AG09309 (cell line): ENCODE results near the gene OLFML2A.

Source experiments
- DNase-seq: peaks from one replicate; pipeline ENCODE4 v3.0.0-alpha.2; 2010; ENCODE audit warnings: low read depth
- H3K4me3 ChIP-seq: 2 replicates; pipeline ENCODE4 v1.5.1; 2011; ENCODE audit warnings: mild to moderate bottlenecking, low read depth, low read length, moderate library complexity; ENCODE audit not compliant: control insufficient read depth
- TF ChIP-seq, protein P1 (sequence below): IDR thresholded peaks from 2 replicates; pipeline ENCODE4 v1.5.1; 2011; ENCODE audit warnings: mild to moderate bottlenecking, low read depth, low read length, inconsistent platforms; ENCODE audit not compliant: insufficient read depth, control insufficient read depth; ENCODE audit errors: missing control alignments

OLFML2A gene

DNA sequence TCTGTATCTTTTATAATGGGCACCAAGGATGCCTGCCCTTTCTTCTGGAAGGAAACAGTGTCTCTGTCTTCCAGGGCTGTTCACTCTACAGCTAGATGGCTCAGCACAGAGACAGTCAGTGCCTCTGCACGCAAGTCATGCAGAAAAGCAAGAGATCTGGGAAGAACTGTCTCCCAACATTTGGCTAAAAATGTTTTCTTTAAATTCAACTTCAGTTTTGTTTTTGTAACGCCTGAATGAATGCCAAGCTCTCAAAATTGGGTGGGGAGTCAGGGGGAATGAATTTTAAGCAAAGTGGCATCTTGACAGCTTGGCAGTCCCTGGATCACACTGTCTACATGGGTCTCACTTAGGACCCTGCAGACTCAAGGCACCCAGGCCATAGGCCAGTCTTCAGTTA is 12.6 kb downstream of the OLFML2A start:
- TF ChIP-seq, protein P1, sequence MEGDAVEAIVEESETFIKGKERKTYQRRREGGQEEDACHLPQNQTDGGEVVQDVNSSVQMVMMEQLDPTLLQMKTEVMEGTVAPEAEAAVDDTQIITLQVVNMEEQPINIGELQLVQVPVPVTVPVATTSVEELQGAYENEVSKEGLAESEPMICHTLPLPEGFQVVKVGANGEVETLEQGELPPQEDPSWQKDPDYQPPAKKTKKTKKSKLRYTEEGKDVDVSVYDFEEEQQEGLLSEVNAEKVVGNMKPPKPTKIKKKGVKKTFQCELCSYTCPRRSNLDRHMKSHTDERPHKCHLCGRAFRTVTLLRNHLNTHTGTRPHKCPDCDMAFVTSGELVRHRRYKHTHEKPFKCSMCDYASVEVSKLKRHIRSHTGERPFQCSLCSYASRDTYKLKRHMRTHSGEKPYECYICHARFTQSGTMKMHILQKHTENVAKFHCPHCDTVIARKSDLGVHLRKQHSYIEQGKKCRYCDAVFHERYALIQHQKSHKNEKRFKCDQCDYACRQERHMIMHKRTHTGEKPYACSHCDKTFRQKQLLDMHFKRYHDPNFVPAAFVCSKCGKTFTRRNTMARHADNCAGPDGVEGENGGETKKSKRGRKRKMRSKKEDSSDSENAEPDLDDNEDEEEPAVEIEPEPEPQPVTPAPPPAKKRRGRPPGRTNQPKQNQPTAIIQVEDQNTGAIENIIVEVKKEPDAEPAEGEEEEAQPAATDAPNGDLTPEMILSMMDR, result no peak
- no peak overlapping the region for H3K4me3 ChIP-seq
- no peak for DNase-seq

DNA sequence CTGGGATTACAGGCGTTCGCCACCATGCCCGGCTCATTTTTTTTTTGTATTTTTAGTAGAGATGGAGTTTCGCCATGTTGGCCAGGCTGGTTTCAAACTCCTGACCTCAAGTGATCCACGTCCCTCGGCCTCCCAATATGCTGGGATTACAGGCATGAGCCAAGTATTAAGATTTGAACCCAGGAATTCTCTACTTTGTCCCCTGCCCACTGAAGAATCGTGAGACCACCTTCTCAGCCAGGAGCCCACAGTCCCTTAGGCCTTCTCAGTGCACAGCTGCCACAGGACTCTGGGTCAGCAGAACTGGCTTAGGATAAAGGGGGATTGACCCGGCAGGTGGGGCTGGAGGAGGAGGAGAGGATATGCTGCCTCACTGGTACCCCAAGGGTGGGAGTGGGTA is 13.4 kb downstream of the OLFML2A start:
- DNase-seq, result no peak
- no peak overlapping the region for H3K4me3 ChIP-seq
- TF ChIP-seq, protein P1, result no peak

DNA sequence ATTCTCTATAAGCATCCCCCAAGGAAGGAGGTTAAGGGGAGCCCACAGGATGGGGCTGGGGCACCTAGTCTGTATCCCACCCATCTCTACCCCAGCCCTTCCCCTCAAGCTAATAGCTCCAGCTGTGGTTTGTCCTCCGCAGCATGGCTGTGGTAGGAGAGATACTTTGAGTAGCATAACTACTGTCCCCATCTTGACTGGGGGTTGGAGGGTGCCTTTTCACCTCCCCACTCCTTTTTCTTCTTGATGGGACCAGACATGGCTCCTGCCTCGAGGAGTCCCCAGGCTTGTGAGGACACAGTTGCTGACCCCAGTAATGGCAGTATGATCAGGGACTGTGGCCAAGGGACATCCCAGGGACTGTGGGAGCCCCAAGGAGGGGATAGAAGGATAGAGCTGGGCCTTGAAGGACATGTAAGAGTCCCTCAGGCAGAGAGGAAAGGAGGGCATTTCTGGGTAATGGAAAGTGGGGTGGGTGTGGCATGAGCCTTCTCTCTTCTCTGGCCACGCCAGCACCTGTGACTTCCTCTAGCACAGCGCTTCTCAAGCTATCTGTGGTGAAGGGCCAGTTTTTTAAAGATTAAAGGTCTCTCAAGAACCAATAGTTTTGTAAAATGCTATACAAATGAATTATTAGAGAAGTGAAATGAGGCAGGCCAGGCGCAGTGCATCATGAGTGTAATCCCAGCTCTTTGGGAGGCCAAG is 14.0 kb downstream of the OLFML2A start:
- DNase-seq, result no peak
- TF ChIP-seq, protein P1, result no peak
- no peak overlapping the region for H3K4me3 ChIP-seq

DNA sequence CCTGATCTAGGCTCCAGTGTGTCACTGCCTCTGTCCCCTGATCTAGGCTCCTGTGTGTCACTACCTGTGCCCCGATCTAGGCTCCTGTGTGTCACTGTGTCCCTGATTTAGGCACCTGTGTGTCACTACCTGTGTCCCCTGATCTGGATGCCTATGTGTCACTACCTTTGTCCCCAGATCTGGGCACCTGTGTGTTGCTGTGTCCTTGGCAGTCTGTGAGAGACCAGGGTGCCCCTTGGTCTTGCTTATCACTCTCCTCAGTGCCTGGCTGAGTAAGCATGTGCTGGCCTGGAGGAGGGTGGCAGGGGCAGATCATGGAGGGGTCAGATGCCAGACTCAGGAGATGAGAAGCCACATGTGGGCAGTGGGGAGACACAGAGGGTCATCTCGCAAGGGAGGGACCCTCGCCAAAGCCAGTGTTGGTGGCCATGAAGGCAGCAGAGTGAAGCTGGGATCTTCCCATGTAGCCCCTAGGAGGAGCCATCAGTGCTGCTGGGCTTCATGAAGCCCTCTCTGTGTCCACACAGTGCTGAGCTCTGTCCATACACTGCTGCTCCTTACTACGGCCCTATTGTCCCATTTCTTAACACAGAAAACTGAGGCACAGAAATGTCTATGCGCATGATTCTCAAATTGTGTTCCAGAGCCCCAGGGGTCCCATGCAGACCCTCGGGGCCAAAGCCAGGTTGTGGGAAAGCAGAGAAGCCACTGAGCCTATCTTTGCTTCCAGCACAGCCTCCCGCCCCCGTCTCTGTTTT is 15.5 kb downstream of the OLFML2A start:
- TF ChIP-seq, protein P1, result no peak
- H3K4me3 ChIP-seq, result no peak overlapping the region
- no peak for DNase-seq

DNA sequence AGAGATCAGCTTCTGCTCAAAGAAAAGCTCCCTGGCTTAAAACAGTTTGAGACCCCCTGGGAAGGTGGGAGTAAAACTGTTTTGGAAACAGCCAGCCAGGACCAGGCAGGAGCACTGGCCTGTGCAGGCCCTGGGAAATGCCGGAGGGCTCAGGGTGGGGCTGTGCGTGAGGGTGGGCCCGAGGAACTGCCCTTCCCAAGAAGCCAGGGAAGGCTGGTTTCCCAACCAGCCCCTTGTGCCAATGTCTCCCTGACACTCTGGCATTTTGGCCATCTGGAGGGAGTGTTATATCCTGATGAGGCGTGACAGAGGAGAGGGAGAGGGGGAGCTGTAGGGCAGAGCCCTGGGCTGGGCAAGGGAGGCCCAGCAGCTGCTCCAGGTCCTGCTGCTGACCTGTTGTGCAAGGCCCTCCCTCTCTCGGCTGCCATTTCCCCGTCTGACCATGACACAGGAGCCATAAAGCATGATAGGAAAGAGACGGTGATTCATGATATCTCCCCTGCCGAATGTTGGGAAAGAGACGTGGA is 16.1 kb downstream of the OLFML2A start:
- peak; percentile 57 for DNase-seq
- TF ChIP-seq, protein P1, result no peak
- H3K4me3 ChIP-seq, result no peak overlapping the region

DNA sequence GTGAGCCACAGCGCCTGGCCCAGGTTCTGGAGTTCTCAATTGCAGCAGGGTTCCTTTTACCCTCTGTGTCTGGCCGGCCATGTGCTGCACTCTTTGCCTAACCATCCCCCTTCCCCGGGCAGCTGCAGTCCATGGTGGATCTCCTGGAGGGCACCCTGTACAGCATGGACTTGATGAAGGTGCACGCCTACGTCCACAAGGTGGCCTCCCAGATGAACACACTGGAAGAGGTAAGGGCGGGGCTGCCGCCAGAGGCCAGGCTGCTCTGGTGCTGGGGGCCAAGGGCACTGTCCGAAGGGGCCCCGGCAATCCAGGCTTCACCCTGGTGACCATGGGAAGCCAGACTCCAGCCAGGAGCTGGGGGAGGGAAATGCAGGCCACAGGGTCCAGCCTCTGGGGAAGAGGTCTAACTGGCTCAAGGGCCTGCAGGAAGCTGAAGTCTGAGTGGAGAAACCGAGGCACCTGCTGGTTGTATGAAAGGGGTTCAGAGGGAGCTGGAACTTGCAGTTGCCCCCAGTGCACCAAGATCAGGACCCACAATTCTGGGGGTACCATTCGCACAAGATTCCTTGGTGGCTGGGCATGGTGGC is 18.1 kb downstream of the OLFML2A start:
- H3K4me3 ChIP-seq, result no peak overlapping the region
- TF ChIP-seq, protein P1, result no peak
- no peak for DNase-seq
